NCI-H524 (cell line): ENCODE results near the gene SLC46A1.

Source experiments
- DNase-seq, 2 experiments: peaks; one replicate each; lab custom pipeline; 2025; lab: John Stamatoyannopoulos, UW

Gene SLC46A1

DNA sequence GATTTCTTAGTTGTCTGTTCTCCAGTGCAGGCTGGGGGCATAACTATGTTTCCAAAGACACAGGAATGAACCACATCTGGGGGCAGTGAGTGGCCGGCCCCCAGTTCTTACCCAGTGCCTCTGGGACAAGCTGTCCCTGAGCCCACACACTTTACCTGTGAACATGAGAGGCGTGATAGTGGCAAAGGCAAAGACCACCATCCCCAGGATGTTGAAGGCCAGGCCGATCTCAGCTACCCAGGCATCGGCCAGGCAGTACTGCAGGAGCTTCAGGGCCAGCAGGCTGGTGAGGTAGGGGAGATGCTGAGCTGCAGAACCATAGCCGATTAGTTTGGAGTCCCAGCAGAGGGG lies 1.6 kb downstream of the SLC46A1 start:
- DNase-seq: no peak

- DNase-seq: no peak
Observed at GRCh38 chr17:28404007-28404406, 2.0 kb downstream of the SLC46A1 start.

DNA sequence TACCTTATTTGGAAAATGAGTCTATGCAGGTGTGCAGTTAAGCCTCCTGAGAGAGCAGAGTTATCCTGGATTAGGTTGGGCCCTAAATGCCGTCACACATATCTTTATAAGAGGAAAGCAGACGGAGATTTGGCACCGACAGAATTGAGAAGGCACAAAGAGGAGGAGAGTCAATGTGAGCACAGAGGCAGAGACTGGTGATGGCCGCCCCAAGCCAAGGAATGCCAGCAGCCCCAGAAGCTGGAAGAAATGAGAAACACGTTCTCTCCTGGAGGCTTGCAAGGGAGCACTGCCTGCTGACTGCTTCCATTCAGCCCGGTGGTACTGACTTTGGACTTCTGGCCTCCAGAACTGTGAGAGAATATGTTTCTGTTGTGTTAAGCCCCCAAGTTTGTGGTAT lies 3.2 kb downstream of the SLC46A1 start:
- no peak for DNase-seq

GRCh38 chr17:28402224-28402630 lies 3.8 kb downstream of the SLC46A1 start:
- no peak for DNase-seq

- DNase-seq: no peak
Observed at GRCh38 chr17:28399808-28400207, 6.2 kb downstream of the SLC46A1 start.

DNA sequence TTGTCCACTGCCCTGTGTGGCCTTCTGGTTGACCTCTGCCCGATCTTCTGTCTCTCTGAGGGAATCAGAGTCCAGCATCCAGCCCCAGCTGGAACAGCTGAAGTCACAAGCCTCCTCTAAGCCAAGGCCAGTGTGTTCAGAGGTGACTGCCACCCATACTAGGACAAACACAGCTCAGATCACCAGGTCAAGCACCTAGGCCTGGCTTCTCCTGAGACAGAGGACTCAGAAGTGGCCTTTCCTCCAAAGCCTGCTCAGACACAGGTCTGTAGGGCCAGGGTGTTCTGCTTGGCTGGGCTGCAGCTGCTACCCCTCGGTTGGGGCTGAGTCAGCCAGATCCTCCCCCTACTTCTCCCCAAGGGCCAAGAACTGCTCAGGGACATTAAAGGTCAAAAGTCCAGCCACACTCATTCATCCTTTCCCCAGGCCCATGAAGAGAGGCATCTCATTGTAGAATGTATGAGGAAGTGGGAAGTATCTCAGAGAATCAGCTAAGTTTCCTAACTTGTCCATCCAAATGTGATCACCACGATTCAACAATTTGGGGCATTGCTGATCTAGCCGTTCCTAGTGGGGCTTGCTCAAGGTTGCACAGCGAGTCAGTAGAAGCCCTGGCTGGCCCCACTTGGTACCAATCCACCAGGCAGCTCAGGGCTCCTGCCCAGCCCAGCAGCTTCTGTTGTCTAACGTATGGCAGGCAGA lies 7.6 kb downstream of the SLC46A1 start:
- DNase-seq: peak in 1 of 2 experiments; percentile 49

- no peak for DNase-seq
Observed at GRCh38 chr17:28397687-28398279, 8.2 kb downstream of the SLC46A1 start.

- DNase-seq: no peak
Observed at GRCh38 chr17:28397275-28397674, 8.7 kb downstream of the SLC46A1 start.

GRCh38 chr17:28396635-28397239 lies 9.3 kb downstream of the SLC46A1 start:
- no peak for DNase-seq

DNA sequence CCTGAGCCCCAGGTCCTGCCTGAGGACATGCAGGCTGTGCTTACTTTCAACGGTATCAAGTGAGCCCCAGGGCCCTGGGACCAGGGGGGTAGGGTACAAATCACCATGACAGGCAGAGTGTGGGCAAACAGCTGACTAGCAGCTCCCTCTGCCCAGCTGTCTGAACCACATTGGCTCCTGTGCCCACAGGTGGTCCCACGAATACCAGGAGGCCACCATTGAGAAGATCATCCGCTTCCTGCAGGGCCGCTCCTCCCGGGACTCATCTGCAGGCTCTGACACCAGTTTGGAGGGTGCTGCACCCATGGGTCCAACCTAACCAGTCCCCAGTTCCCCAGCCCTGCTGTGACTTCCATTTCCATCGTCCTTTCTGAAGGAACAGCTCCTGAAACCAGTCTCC lies 10.0 kb downstream of the SLC46A1 start:
- no peak for DNase-seq

DNA sequence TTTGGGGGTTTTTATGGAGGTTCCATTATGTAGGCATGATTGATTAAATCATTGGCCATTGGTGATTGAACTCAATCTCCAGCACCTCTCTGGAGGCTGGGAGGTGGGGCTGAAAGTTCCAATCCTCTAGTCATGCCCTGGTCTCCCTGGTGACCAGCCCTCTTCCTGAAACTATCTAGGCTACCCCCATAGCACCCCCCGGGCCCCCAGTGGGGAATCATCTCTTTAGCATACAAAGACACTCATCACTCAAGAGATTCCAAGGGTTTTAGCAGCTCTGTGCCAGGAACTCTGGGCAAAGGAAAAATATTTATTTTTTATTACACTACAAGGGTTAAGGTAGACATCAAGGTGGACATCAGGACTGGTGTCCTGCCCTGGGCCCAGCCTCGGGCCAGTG lies 10.6 kb downstream of the SLC46A1 start:
- DNase-seq: no peak

GRCh38 chr17:28394337-28395116 lies 11.5 kb downstream of the SLC46A1 start:
- DNase-seq: no peak

- no peak for DNase-seq
Observed at GRCh38 chr17:28392491-28392890, 13.5 kb downstream of the SLC46A1 start.

DNA sequence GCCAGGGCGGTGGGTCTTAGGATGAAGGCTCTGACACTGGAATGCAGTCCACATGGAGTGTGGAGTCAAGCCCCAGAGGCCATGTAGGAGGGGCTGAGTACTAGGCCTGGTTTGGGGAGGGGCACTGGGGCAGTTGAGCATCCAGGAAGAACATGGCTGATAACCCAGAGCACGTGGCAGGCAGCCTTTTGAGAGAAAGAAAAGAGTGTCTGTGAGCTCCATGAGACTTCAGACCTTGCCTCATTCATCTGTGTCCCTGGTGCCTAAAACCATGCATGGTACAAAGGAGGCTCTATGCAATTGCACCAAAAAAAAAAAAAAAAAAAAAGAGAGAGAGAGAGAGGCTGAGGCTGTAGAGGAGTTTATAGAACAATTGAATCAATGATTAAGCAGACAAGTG lies 14.6 kb downstream of the SLC46A1 start:
- no peak for DNase-seq

GRCh38 chr17:28390984-28391383 lies 15.0 kb downstream of the SLC46A1 start:
- DNase-seq: no peak

- DNase-seq: no peak
Observed at GRCh38 chr17:28390563-28390962, 15.4 kb downstream of the SLC46A1 start.

- no peak for DNase-seq
Observed at GRCh38 chr17:28390141-28390540, 15.9 kb downstream of the SLC46A1 start.

DNA sequence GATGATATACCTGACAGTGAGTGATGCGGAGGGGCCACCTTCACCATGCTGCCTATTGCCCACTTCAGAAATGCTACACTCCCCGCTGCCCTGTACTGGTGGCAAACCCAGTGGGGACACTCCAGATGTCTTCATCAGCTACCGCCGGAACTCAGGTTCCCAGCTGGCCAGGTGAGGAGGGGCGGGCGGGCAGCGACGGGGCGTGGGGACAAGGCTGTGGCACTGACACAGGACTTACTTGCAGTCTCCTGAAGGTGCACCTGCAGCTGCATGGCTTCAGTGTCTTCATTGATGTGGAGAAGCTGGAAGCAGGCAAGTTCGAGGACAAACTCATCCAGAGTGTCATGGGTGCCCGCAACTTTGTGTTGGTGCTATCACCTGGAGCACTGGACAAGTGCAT lies 17.9 kb downstream of the SLC46A1 start:
- DNase-seq: no peak

- no peak for DNase-seq
Observed at GRCh38 chr17:28386391-28386790, 19.6 kb downstream of the SLC46A1 start.

GRCh38 chr17:28385406-28385805 lies 20.6 kb downstream of the SLC46A1 start:
- no peak for DNase-seq

GRCh38 chr17:28385037-28385400 lies 21.0 kb downstream of the SLC46A1 start:
- no peak for DNase-seq

GRCh38 chr17:28384281-28385036 lies 21.6 kb downstream of the SLC46A1 start:
- DNase-seq: no peak
